HepG2 (cell line): ENCODE results near the gene INF2. TPM values are rescaled to one million over a fixed set of nuclear protein-coding genes. Genes with fewer than 3 reads are reported as not detected.

Experiments
- CHD2 ChIP-seq: IDR thresholded peaks from 2 replicates; pipeline ENCODE4 v1.6.1; 2011; ENCODE audit warnings: low read depth, low read length, improper control_type of control experiment
- MYC ChIP-seq: sonication (generic); formaldehyde crosslinking; IDR thresholded peaks from 2 replicates; pipeline ENCODE4 v1.9.0; 2021; ENCODE audit warnings: missing genetic modification reagents, borderline replicate concordance
- NCOA1 ChIP-seq: sonication (generic); formaldehyde crosslinking; IDR thresholded peaks from 2 replicates; pipeline ENCODE4 v1.9.0; 2021; ENCODE audit warnings: missing genetic modification reagents
- STAG1 ChIP-seq: sonication (generic); formaldehyde crosslinking; IDR thresholded peaks from 2 replicates; pipeline ENCODE4 v1.4.0; 2020; ENCODE audit warnings: missing genetic modification reagents
- ZBTB38 ChIP-seq: sonication (generic); formaldehyde crosslinking; IDR thresholded peaks from 2 replicates; pipeline ENCODE4 v1.5.1; 2020; ENCODE audit warnings: mild to moderate bottlenecking, missing genetic modification reagents
- ZEB1 ChIP-seq: IDR thresholded peaks from 2 replicates; pipeline ENCODE4 v1.6.1; 2012; ENCODE audit warnings: mild to moderate bottlenecking, low read depth, inconsistent platforms; ENCODE audit not compliant: insufficient replicate concordance
- ZNF121 ChIP-seq: sonication (generic); formaldehyde crosslinking; IDR thresholded peaks from 2 replicates; pipeline ENCODE4 v1.5.0; 2020; ENCODE audit warnings: mild to moderate bottlenecking, missing genetic modification reagents
- ZNF337 ChIP-seq: sonication (generic); formaldehyde crosslinking; IDR thresholded peaks from 2 replicates; pipeline ENCODE4 v1.5.1; 2020; ENCODE audit warnings: missing genetic modification reagents, low read depth, mild to moderate bottlenecking, borderline replicate concordance
- ZSCAN9 ChIP-seq: IDR thresholded peaks from 2 replicates; pipeline ENCODE4 v1.6.1; 2016; ENCODE audit warnings: borderline replicate concordance
- polyA plus RNA-seq, 8 experiments: library from polyadenylated mRNA; depleted of rRNA in 3 of 8; stranded (reverse) in 7 of 8; unstranded in 1 of 8; fragments of >200 nt; fragmentation: Illumina TruSeq in 4 of 8; extraction: Trizol in 4 of 8; gene quantifications; 2 replicates each; pipeline versions ENCODE4 v1.2.1 to v1.2.3, GENCODE V29; 2011 to 2016; ENCODE audit warnings: low read depth in 4 of 8, missing spikeins in 1 of 8, mixed read lengths in 1 of 8; ENCODE audit not compliant: insufficient read depth in 1 of 8
- total RNA-seq, 5 experiments: library from RNA; depleted of rRNA; stranded (reverse); fragments of >200 nt; fragmentation: Illumina TruSeq; extraction: Trizol; gene quantifications; 2 replicates each; pipeline ENCODE4 v1.2.3, GENCODE V29; 2016; ENCODE audit warnings: low read depth in 1 of 5
- TF ChIP-seq, protein P1 (sequence below): sonication (generic); formaldehyde crosslinking; IDR thresholded peaks from 2 replicates; pipeline ENCODE4 v1.8.1; 2023; ENCODE audit warnings: mild to moderate bottlenecking, missing genetic modification reagents, borderline replicate concordance
- TF ChIP-seq, protein P2 (sequence below): sonication (generic); formaldehyde crosslinking; IDR thresholded peaks from 2 replicates; pipeline ENCODE4 v1.8.0; 2022; ENCODE audit warnings: missing genetic modification reagents, mild to moderate bottlenecking, borderline replicate concordance
- TF ChIP-seq, protein P3 (sequence below): sonication (generic); formaldehyde crosslinking; IDR thresholded peaks from 2 replicates; pipeline ENCODE4 v1.8.0; 2022; ENCODE audit warnings: missing genetic modification reagents, mild to moderate bottlenecking, inconsistent platforms, borderline replicate concordance
- TF ChIP-seq, protein P4 (sequence below): sonication (generic); formaldehyde crosslinking; IDR thresholded peaks from 2 replicates; pipeline ENCODE4 v1.4.0; 2020; ENCODE audit warnings: missing genetic modification reagents
- TF ChIP-seq, protein P5 (sequence below): sonication (generic); formaldehyde crosslinking; IDR thresholded peaks from 2 replicates; pipeline ENCODE4 v1.5.0; 2020; ENCODE audit warnings: mild to moderate bottlenecking, missing genetic modification reagents
- TF ChIP-seq, protein P6 (sequence below): sonication (generic); formaldehyde crosslinking; IDR thresholded peaks from 2 replicates; pipeline ENCODE4 v1.8.1; 2023; ENCODE audit warnings: mild to moderate bottlenecking, missing genetic modification reagents
- TF ChIP-seq, protein P7 (sequence below): fragments of 450-650 bp; IDR thresholded peaks from 2 replicates; pipeline ENCODE4 v1.6.1; 2016

INF2 gene
- total and polyA plus RNA-seq, 2 of the 13 experiments (the other 11 are each of a cell fraction or from before 2014, with no cell fraction given), result 16.4 to 26.4 TPM

DNA sequence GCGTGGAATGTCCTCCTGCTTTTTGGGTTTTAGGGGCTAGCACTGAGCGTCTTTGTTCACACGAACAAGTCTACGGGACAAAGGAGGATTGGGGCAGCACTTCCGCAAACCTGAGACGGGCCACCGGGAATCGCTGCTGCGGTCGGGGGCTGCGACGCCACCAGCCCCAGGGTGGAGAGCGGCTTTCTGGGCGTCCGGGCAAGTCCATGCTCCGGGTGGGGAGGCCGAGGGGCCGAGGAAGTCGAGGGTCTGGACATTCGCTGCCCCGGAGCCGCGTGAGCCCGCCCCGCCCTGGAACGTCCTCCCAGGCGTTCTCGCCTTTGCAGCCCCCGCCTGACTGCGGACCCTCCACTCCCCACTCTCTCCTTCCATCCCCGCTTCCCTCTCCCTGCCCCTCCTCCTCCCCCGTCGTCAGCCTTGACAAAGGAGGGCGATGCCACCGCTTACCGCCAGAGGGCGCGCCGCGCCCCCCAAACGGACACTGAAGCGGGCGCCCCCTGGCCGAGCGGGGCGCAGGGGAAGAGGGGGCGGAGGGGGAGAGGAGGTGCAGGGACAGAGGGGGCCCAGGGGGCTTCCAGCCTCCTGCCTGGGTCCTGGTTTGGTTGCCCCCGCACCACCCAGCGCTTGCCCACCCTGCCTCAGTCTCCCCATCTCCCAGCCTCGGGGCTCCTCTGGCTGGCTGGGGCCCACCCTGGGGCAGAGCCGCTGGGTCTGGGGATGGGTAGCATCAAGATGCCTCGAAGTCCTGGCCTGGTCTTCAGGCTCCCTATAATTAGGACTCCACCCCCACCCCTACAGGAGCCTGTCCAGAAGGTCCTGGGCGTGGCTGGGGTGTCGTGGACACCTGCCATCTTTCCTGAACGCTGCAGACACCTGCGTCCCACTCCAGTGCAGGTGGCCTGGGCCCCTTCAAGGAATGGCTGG is 39.1 kb upstream of the INF2 start (continued):
- TF ChIP-seq, protein P1, sequence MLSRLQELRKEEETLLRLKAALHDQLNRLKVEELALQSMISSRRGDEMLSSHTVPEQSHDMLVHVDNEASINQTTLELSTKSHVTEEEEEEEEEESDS (CRISPR knock-in tag), result no peak
- TF ChIP-seq, protein P2, sequence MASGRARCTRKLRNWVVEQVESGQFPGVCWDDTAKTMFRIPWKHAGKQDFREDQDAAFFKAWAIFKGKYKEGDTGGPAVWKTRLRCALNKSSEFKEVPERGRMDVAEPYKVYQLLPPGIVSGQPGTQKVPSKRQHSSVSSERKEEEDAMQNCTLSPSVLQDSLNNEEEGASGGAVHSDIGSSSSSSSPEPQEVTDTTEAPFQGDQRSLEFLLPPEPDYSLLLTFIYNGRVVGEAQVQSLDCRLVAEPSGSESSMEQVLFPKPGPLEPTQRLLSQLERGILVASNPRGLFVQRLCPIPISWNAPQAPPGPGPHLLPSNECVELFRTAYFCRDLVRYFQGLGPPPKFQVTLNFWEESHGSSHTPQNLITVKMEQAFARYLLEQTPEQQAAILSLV, result no peak; the same call in 1 of the 2 replicates
- TF ChIP-seq ZNF337 (CRISPR knock-in tag) (no peak), MYC (peak; percentile 38; the same call in 1 of the 2 replicates), STAG1 (CRISPR knock-in tag) (peak; percentile 79), ZEB1 (no peak), CHD2 (no peak), ZBTB38 (CRISPR knock-in tag) (peak; percentile 61; the same call in 1 of the 2 replicates), NCOA1 (CRISPR knock-in tag) (no peak), ZSCAN9 (0 out of 2 replicates have a peak, but pooled peaks have one; percentile 29), ZNF121 (no peak)
- TF ChIP-seq, protein P3, sequence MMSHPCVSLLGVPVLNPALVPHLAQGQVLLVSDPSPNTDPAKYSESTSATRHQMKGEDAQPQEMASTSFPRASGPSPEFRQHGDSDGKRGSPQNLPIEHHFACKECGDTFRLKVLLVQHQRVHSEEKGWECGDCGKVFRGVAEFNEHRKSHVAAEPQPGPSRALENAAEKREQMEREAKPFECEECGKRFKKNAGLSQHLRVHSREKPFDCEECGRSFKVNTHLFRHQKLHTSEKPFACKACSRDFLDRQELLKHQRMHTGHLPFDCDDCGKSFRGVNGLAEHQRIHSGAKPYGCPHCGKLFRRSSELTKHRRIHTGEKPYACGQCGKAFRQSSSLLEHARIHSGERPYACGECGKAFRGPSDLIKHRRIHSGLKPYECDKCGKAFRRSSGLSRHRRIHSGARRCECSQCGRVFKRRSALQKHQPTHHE (CRISPR knock-in tag), result no peak
- TF ChIP-seq, protein P4, sequence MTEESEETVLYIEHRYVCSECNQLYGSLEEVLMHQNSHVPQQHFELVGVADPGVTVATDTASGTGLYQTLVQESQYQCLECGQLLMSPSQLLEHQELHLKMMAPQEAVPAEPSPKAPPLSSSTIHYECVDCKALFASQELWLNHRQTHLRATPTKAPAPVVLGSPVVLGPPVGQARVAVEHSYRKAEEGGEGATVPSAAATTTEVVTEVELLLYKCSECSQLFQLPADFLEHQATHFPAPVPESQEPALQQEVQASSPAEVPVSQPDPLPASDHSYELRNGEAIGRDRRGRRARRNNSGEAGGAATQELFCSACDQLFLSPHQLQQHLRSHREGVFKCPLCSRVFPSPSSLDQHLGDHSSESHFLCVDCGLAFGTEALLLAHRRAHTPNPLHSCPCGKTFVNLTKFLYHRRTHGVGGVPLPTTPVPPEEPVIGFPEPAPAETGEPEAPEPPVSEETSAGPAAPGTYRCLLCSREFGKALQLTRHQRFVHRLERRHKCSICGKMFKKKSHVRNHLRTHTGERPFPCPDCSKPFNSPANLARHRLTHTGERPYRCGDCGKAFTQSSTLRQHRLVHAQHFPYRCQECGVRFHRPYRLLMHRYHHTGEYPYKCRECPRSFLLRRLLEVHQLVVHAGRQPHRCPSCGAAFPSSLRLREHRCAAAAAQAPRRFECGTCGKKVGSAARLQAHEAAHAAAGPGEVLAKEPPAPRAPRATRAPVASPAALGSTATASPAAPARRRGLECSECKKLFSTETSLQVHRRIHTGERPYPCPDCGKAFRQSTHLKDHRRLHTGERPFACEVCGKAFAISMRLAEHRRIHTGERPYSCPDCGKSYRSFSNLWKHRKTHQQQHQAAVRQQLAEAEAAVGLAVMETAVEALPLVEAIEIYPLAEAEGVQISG (CRISPR knock-in tag), result 0 out of 2 replicates have a peak, but pooled peaks have one; percentile 23
- TF ChIP-seq, protein P5, sequence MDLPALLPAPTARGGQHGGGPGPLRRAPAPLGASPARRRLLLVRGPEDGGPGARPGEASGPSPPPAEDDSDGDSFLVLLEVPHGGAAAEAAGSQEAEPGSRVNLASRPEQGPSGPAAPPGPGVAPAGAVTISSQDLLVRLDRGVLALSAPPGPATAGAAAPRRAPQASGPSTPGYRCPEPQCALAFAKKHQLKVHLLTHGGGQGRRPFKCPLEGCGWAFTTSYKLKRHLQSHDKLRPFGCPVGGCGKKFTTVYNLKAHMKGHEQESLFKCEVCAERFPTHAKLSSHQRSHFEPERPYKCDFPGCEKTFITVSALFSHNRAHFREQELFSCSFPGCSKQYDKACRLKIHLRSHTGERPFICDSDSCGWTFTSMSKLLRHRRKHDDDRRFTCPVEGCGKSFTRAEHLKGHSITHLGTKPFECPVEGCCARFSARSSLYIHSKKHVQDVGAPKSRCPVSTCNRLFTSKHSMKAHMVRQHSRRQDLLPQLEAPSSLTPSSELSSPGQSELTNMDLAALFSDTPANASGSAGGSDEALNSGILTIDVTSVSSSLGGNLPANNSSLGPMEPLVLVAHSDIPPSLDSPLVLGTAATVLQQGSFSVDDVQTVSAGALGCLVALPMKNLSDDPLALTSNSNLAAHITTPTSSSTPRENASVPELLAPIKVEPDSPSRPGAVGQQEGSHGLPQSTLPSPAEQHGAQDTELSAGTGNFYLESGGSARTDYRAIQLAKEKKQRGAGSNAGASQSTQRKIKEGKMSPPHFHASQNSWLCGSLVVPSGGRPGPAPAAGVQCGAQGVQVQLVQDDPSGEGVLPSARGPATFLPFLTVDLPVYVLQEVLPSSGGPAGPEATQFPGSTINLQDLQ (CRISPR knock-in tag), result no peak
- TF ChIP-seq, protein P6, sequence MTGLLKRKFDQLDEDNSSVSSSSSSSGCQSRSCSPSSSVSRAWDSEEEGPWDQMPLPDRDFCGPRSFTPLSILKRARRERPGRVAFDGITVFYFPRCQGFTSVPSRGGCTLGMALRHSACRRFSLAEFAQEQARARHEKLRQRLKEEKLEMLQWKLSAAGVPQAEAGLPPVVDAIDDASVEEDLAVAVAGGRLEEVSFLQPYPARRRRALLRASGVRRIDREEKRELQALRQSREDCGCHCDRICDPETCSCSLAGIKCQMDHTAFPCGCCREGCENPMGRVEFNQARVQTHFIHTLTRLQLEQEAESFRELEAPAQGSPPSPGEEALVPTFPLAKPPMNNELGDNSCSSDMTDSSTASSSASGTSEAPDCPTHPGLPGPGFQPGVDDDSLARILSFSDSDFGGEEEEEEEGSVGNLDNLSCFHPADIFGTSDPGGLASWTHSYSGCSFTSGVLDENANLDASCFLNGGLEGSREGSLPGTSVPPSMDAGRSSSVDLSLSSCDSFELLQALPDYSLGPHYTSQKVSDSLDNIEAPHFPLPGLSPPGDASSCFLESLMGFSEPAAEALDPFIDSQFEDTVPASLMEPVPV (CRISPR knock-in tag), result 0 out of 2 replicates have a peak, but pooled peaks have one; percentile 35
- TF ChIP-seq, protein P7, sequence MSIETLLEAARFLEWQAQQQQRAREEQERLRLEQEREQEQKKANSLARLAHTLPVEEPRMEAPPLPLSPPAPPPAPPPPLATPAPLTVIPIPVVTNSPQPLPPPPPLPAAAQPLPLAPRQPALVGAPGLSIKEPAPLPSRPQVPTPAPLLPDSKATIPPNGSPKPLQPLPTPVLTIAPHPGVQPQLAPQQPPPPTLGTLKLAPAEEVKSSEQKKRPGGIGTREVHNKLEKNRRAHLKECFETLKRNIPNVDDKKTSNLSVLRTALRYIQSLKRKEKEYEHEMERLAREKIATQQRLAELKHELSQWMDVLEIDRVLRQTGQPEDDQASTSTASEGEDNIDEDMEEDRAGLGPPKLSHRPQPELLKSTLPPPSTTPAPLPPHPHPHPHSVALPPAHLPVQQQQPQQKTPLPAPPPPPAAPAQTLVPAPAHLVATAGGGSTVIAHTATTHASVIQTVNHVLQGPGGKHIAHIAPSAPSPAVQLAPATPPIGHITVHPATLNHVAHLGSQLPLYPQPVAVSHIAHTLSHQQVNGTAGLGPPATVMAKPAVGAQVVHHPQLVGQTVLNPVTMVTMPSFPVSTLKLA, result no peak
